ENCODE measurements around the gene ARMH2. TPM values are rescaled to one million over a fixed set of nuclear protein-coding genes. Genes with fewer than 3 reads are reported as not detected.

Gene ARMH2
- polyA plus RNA-seq, 1 donor from 2014 or later: 0.73 TPM

DNA sequence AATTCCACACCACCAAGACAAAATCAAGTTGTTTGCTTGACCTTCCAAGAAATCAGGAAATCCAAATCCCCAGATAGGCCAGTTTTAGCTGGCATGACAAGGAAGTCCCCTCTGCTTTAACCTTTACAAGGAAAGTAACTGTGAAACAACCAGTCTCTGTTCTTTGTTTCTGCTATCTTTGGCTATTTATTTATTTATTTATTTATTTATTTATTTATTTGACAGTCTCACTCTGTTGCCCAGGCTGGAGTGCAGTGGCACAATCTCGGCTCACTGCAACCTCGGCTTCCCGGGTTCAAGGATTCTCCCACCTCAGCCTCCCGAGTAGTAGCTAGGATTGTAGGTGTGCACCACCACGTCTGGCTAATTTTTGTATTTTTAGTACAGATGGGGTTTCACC lies 38.5 kb downstream of the ARMH2 start:
- no peaks in the 10 kb centered on the region for H3F3A ChIP-seq (ENCODE audit: insufficient read depth, low read length, poor library complexity, severe bottlenecking)
- H3K27ac ChIP-seq (ENCODE audit: low read length): no peak overlapping the region
- H4K20me1 ChIP-seq (ENCODE audit: insufficient read depth): no peaks in the 10 kb centered on the region
- no peaks in the 10 kb centered on the region for H3K79me2 ChIP-seq (replicated peaks; ENCODE audit: insufficient read depth, low read length)
- H2AFZ ChIP-seq (ENCODE audit: low read depth, low read length): no peak overlapping the region
- no peaks in the 10 kb centered on the region for H3K27me3 ChIP-seq (ENCODE audit: insufficient read depth, low read depth, low read length)
- no peaks in the 10 kb centered on the region for H3K36me3 ChIP-seq (ENCODE audit: insufficient read depth, low read length)
- no peaks in the 10 kb centered on the region for H3K9me3 ChIP-seq (ENCODE audit: low read length)
- TF ChIP-seq MXI1 (conservative IDR thresholded peaks at IDR 0.05; ENCODE audit: poor library complexity, severe bottlenecking) (no peak), RAD21 (conservative IDR thresholded peaks at IDR 0.05) (no peak), SMC3 (conservative IDR thresholded peaks at IDR 0.05; ENCODE audit: poor library complexity) (no peak), EP300 (conservative IDR thresholded peaks at IDR 0.05; ENCODE audit: poor library complexity, severe bottlenecking) (no peak), TAF1 (IDR thresholded peaks at IDR 0.05; ENCODE audit: low read depth) (no peak), EZH2 (IDR thresholded peaks at IDR 0.05; ENCODE audit: borderline replicate concordance, insufficient read depth, low read length, poor library complexity, severe bottlenecking) (no peak), POLR2AphosphoS5 (IDR thresholded peaks at IDR 0.05) (no peak)
- TF ChIP-seq, protein P1, sequence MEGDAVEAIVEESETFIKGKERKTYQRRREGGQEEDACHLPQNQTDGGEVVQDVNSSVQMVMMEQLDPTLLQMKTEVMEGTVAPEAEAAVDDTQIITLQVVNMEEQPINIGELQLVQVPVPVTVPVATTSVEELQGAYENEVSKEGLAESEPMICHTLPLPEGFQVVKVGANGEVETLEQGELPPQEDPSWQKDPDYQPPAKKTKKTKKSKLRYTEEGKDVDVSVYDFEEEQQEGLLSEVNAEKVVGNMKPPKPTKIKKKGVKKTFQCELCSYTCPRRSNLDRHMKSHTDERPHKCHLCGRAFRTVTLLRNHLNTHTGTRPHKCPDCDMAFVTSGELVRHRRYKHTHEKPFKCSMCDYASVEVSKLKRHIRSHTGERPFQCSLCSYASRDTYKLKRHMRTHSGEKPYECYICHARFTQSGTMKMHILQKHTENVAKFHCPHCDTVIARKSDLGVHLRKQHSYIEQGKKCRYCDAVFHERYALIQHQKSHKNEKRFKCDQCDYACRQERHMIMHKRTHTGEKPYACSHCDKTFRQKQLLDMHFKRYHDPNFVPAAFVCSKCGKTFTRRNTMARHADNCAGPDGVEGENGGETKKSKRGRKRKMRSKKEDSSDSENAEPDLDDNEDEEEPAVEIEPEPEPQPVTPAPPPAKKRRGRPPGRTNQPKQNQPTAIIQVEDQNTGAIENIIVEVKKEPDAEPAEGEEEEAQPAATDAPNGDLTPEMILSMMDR (IDR thresholded peaks at IDR 0.05; ENCODE audit: poor library complexity, severe bottlenecking): no peak
- TF ChIP-seq, protein P2, sequence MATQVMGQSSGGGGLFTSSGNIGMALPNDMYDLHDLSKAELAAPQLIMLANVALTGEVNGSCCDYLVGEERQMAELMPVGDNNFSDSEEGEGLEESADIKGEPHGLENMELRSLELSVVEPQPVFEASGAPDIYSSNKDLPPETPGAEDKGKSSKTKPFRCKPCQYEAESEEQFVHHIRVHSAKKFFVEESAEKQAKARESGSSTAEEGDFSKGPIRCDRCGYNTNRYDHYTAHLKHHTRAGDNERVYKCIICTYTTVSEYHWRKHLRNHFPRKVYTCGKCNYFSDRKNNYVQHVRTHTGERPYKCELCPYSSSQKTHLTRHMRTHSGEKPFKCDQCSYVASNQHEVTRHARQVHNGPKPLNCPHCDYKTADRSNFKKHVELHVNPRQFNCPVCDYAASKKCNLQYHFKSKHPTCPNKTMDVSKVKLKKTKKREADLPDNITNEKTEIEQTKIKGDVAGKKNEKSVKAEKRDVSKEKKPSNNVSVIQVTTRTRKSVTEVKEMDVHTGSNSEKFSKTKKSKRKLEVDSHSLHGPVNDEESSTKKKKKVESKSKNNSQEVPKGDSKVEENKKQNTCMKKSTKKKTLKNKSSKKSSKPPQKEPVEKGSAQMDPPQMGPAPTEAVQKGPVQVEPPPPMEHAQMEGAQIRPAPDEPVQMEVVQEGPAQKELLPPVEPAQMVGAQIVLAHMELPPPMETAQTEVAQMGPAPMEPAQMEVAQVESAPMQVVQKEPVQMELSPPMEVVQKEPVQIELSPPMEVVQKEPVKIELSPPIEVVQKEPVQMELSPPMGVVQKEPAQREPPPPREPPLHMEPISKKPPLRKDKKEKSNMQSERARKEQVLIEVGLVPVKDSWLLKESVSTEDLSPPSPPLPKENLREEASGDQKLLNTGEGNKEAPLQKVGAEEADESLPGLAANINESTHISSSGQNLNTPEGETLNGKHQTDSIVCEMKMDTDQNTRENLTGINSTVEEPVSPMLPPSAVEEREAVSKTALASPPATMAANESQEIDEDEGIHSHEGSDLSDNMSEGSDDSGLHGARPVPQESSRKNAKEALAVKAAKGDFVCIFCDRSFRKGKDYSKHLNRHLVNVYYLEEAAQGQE (IDR thresholded peaks at IDR 0.05; ENCODE audit: borderline replicate concordance): no peak
- H3K9me2 ChIP-seq (ENCODE audit: insufficient read depth, low read length): no peaks in the 10 kb centered on the region
- no peak overlapping the region for H3K9ac ChIP-seq (ENCODE audit: low read length)
- H3K4me2 ChIP-seq (ENCODE audit: low read length): no peak overlapping the region
- no peak overlapping the region for H3K4me3 ChIP-seq (ENCODE audit: low read length)

DNA sequence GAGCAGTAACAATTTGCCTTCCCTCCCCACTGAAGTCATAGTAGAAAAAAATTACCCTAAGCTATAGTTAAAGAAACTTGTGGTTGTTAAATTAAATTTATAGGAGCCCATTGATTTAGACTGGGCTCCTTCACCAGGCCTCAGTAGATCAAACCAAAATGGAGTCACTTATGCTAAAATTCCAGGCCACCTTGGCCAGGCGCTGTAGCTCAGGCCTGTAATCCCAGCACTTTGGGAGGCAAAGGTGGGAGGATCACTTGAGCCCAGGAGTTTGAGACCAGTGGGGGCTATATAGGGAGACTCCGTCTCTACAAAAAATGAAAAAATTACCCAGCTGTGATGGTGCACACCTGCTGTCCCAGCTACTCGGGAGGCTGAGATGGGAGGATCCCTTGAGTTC lies 39.0 kb downstream of the ARMH2 start:
- no peak overlapping the region for H3K27ac ChIP-seq (ENCODE audit: low read length)
- no peaks in the 10 kb centered on the region for H3F3A ChIP-seq (ENCODE audit: insufficient read depth, low read length, poor library complexity, severe bottlenecking)
- no peaks in the 10 kb centered on the region for H3K9me2 ChIP-seq (ENCODE audit: insufficient read depth, low read length)
- H3K9ac ChIP-seq (ENCODE audit: low read length): no peak overlapping the region
- H2AFZ ChIP-seq (ENCODE audit: low read depth, low read length): no peak overlapping the region
- no peaks in the 10 kb centered on the region for H3K36me3 ChIP-seq (ENCODE audit: insufficient read depth, low read length)
- no peaks in the 10 kb centered on the region for H3K9me3 ChIP-seq (ENCODE audit: low read length)
- H3K4me2 ChIP-seq (ENCODE audit: low read length): no peak overlapping the region
- H3K79me2 ChIP-seq (replicated peaks; ENCODE audit: insufficient read depth, low read length): no peaks in the 10 kb centered on the region
- no peaks in the 10 kb centered on the region for H3K27me3 ChIP-seq (ENCODE audit: insufficient read depth, low read depth, low read length)
- no peaks in the 10 kb centered on the region for H4K20me1 ChIP-seq (ENCODE audit: insufficient read depth)
- TF ChIP-seq, protein P1 (IDR thresholded peaks at IDR 0.05; ENCODE audit: poor library complexity, severe bottlenecking): no peak
- no peak for TF ChIP-seq TAF1 (IDR thresholded peaks at IDR 0.05; ENCODE audit: low read depth)
- no peak overlapping the region for H3K4me3 ChIP-seq (ENCODE audit: low read length)

All from neural cell (in vitro differentiated cells).